ENCODE measurements around the gene NFIC.

Gene NFIC

DNA sequence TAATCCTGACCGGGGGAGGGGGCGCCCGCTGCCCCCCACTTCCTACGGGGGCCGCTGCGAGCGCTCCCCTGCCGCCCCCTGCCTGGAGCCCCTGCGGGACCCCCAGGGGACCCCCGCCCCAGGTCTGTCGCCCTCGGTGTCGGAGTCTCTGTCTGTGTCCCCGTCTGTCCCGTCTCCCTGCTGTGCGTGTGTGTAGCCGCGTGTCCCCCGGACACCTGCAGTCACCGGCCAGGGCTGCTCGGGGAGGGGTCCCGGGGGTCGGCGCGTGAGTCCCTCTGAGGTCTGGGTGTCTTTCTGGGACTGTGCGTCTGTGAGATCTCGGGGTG is 7.7 kb upstream of the NFIC start:
- no peak for DNase-seq (ENCODE audit: extremely low read depth in 1 of 2, low read depth in 1 of 2)

GRCh38 chr19:3359015-3359918 is 7.1 kb upstream of the NFIC start:
- no peak for DNase-seq (ENCODE audit: extremely low read depth in 1 of 2, low read depth in 1 of 2)

GRCh38 chr19:3359919-3360420 is 6.4 kb upstream of the NFIC start:
- DNase-seq (ENCODE audit: extremely low read depth in 1 of 2, low read depth in 1 of 2): no peak

GRCh38 chr19:3360421-3361383 is 5.7 kb upstream of the NFIC start:
- peak; percentile 47 to 57 for DNase-seq (ENCODE audit: extremely low read depth in 1 of 2, low read depth in 1 of 2)

DNA sequence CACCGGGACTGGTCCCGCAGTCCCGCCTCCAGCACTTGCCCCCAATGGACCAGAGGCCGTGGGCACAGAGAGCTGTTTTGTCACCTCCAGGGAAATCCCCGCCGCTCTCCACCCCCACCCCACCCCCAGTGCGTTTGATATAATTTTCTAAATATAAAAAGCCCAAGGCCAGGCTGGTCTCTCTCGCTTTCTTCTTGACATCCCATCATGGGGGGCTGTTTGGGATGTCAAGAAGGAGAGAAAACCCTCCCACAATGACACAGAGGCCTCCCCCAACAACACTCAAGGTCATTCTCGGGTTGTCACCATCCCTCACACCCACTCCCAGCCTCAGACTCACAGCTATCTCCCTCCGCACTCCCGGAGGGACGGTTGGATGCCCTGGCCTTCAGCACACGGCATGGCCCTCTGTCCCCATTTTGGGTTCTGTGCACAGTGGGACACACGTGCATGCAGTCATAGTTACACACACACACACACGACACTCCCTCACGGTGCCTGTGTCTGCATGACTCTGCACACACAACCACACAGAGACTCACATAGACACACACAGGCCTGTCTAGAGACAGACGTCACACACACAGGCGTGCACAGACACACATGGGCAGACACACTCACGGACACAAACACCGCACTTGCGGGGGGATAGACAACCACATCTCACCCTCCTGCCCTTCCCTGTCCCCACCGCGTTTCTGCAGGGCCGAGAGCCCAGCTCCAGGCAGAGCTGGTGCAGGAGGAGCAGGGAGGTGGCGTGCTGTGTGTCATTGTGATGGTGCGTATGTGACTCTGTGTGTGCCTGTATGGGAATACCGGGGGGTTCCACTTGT is 4.8 kb upstream of the NFIC start:
- DNase-seq (ENCODE audit: extremely low read depth in 1 of 2, low read depth in 1 of 2): no peak

DNA sequence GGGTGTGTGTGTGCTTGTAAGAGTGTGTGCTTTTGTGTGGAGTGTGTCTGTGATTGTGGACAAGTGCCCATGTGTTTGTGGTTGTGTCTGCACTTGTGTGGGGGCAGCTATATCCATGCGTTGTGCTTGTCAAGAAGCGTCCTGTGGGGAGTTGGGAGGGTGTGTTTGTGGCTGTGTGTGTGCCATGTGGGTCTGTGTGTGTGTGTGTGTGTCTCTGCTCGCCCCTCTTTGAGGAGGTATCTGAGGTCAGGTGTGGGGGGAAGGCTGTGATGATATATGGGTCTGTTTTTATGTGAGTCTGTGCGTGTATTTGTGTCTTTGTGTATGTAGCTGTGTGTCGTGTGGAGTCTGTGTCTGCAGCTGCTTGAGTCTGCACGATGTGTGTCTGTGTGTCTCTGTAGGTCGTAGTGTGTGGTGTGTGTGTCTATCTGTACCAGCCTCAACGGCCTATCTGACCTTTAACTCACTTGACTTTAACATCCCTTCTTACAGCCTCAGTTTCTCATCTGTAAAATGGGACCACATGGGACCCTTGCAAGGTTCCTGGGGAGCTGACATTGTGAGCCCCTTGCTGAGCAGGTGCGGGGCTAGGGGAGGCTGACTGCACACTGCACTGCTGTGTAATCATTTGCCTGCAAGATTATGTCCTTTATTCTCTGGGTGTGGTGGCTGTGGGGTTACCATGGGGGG is 4.0 kb upstream of the NFIC start:
- DNase-seq (ENCODE audit: extremely low read depth in 1 of 2, low read depth in 1 of 2): no peak

DNA sequence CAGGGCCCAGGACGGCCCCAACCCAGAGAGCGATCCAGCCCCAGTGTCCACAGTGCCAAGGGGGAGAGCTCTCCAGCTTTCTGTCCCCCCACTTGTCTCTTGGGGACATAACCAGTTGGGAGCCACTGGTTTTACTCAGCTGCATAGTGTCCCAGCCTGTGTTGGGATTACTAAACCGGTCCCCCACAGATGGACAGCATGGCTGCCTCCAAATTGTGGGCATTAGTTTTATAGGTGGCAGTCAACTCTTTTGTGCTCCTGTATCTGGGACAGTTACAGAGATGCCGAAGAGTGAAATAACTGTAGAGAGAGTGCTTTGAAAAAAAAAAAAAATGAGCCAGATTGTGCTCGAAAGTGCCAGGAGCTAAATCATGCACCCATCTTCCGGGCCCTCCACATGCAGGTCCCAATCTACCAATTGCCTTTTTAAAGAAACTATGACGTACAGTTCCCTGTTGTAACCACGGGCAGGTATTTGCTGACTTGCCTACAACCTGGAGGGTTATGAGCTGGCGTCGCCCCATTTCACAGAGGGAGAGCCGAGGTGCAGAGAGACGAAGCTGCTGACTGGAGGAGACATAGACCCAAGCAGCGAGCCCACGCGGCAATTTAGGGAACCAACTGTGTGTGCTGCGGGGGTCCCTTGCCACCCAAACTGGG is 2.4 kb upstream of the NFIC start:
- DNase-seq (ENCODE audit: extremely low read depth in 1 of 2, low read depth in 1 of 2): no peak

DNA sequence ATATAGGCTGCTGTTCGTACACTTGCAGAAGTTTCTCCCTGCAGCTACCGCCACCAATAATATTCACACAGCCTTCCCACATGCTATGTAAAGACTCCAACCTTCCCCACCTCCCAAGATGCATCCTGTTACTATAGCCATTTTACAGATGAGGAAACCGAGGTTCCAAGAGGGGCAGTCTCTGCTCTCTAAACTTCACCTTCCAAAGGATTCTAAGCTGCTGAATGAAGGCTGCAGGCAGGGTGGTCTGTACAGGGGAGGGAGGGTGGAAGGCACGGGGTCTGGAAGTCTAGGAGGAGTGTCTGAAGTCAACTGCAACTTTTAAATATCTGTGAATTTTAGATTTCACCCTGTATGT is 1.9 kb upstream of the NFIC start:
- no peak for DNase-seq (ENCODE audit: extremely low read depth in 1 of 2, low read depth in 1 of 2)

GRCh38 chr19:3365093-3365835 is 1.1 kb upstream of the NFIC start:
- DNase-seq (ENCODE audit: extremely low read depth in 1 of 2, low read depth in 1 of 2): no peak

GRCh38 chr19:3366753-3367627 is 607 bp downstream of the NFIC start:
- DNase-seq (ENCODE audit: extremely low read depth in 1 of 2, low read depth in 1 of 2): no peak

DNA sequence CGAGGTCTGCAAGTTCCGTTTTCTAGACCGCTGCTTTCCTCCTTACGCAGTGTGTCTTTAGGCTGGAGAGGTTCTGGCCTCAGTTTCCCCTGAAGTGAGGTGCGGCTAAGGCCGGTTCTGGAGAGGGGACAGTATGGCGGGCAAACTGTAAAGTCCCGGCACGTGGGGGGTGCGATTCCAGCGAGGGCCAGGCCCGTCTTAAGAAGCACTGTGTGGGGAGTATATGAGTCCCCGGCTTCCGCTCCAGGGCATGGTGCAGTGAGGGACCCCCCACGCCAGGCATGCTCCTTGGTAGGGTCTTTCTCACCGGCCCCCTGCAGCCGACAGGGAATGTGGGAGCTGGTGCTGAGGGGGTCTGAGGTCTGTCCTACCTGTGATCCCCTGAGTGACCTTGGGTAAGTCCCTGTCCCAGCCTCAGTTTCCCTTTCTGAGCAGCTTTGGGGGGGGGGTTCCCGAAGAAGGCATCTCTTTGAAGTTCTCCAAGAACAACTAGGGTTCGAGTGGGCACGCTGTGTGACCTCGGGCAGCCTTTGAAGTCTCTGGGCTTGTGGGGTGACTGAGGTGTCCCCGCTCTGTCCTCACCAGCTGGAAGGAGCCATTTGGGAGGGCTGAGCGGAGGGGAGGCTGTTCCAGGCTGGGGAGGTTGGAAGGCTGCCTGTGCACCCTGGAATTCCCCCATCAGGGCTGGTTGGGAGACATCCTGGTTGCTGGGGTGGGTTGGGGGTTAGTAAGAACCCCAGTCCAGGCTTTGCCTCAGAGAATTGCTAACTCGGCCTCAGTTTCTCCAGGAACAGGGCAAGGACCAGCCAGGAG is 1.5 kb downstream of the NFIC start:
- no peak for DNase-seq (ENCODE audit: extremely low read depth in 1 of 2, low read depth in 1 of 2)

DNA sequence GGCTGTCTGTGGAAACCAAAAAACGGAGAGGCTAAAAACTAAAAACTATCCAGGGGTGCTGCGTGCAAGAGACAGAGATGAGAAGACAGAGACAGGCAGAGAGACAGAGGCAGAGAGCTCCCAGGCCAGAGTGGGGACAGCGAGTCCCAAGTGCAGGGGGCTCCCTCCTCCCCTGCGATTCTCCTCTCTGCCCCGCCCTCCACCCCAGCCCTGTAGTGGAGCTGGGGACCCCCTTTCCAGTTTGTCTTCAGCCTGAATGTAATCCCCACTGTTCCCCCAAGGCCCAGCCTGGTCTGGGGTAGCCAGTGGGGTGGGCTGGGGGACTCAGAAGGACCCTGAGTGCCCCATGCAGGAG is 2.0 kb downstream of the NFIC start:
- no peak for DNase-seq (ENCODE audit: extremely low read depth in 1 of 2, low read depth in 1 of 2)

- DNase-seq (ENCODE audit: extremely low read depth in 1 of 2, low read depth in 1 of 2): no peak
Measured at GRCh38 chr19:3368848-3369336, 2.5 kb downstream of the NFIC start.

- DNase-seq (ENCODE audit: extremely low read depth in 1 of 2, low read depth in 1 of 2): no peak
Measured at GRCh38 chr19:3369337-3370213, 3.2 kb downstream of the NFIC start.

- DNase-seq (ENCODE audit: extremely low read depth in 1 of 2, low read depth in 1 of 2): no peak
Measured at GRCh38 chr19:3370214-3370720, 3.9 kb downstream of the NFIC start.
